Activated naive CD8-positive, alpha-beta T cell (primary cell): ENCODE measurements around the gene EML6.

Source experiments
- H3K27ac Mint-ChIP-seq: one replicate; pipeline ENCODE4 v1.8.0; 2021; ENCODE audit warnings: mixed read lengths
- H3K27me3 Mint-ChIP-seq: one replicate; pipeline ENCODE4 v1.8.0; 2021; ENCODE audit warnings: mixed read lengths
- H3K36me3 Mint-ChIP-seq: one replicate; pipeline ENCODE4 v1.8.0; 2021; ENCODE audit warnings: mixed read lengths
- H3K4me1 Mint-ChIP-seq: one replicate; pipeline ENCODE4 v1.8.0; 2021; ENCODE audit warnings: low read depth, mixed read lengths
- H3K4me3 Mint-ChIP-seq: one replicate; pipeline ENCODE4 v1.8.0; 2021; ENCODE audit warnings: mild to moderate bottlenecking, mixed read lengths
- H3K9me3 Mint-ChIP-seq: one replicate; pipeline ENCODE4 v1.8.0; 2021; ENCODE audit warnings: low read depth, mixed read lengths

EML6 gene

GRCh38 chr2:54945391-54946219 lies 222.1 kb downstream of the EML6 start:
- Mint-ChIP-seq H3K36me3 (no peaks in the 10 kb centered on the region), H3K27me3 (peaks cover 4% of the 10 kb centered on the region), H3K9me3 (no peaks in the 10 kb centered on the region), H3K4me3 (no peak overlapping the region), H3K4me1 (no peaks in the 10 kb centered on the region), H3K27ac (no peak overlapping the region)

- Mint-ChIP-seq H3K27ac (no peak overlapping the region), H3K27me3 (peaks cover 4% of the 10 kb centered on the region), H3K4me3 (no peak overlapping the region), H3K36me3 (no peaks in the 10 kb centered on the region), H3K4me1 (no peaks in the 10 kb centered on the region), H3K9me3 (no peaks in the 10 kb centered on the region)
These were observed 222.9 kb downstream of the EML6 start for GRCh38 chr2:54946220-54946805.

DNA sequence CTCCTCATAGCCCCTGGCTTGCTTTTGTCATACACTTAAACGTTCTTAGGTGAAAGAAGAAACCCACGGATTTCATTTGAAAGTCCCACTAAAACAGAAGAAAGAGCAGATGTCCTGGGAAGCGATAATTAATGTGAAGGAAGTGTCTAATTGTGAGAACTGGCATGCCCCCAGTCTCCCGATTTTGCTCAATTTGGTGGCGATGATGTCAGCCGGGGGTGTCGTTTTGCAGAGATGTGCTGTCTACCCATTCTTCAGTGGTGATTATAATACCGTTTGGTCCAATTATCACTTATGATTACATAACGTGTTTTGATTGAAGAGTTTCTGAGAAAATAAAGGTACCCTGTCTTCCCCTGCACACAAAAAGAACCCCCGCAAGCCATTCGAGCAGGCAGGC lies 223.7 kb downstream of the EML6 start:
- no peak overlapping the region for H3K27ac Mint-ChIP-seq

GRCh38 chr2:54947646-54948045 lies 224.2 kb downstream of the EML6 start:
- Mint-ChIP-seq H3K27ac (no peak overlapping the region), H3K9me3 (no peaks in the 10 kb centered on the region), H3K4me1 (no peaks in the 10 kb centered on the region), H3K4me3 (no peak overlapping the region), H3K36me3 (no peaks in the 10 kb centered on the region), H3K27me3 (peaks cover 4% of the 10 kb centered on the region)

More for the DNA sequence above, 223.7 kb downstream of the EML6 start:
- Mint-ChIP-seq H3K4me3 (no peak overlapping the region), H3K9me3 (no peaks in the 10 kb centered on the region), H3K4me1 (no peaks in the 10 kb centered on the region), H3K36me3 (no peaks in the 10 kb centered on the region), H3K27me3 (peaks cover 4% of the 10 kb centered on the region)

DNA sequence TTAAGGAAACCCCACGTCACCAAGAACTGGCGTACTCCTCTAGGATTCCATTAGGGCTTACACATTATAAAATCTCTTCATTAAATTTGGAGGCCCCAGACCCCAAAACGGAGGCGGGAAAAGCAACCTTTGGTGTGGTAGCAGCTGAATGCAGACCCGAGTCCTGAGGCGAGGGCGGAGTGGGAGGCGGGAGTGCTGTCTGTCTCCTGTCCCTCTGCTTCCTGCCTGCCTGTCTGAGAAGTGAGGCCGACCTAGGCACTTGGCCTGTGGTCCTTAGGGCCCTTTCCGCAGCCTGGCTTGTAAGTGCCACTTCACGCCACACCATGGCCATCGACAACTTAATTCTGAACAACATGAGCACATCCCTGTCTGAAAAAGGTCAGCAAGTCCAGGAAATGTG lies 224.7 kb downstream of the EML6 start:
- H3K36me3 Mint-ChIP-seq: no peaks in the 10 kb centered on the region
- H3K4me3 Mint-ChIP-seq: no peak overlapping the region
- peaks cover 4% of the 10 kb centered on the region for H3K27me3 Mint-ChIP-seq
- no peaks in the 10 kb centered on the region for H3K9me3 Mint-ChIP-seq
- no peaks in the 10 kb centered on the region for H3K4me1 Mint-ChIP-seq
- no peak overlapping the region for H3K27ac Mint-ChIP-seq

- Mint-ChIP-seq H3K27ac (no peak overlapping the region), H3K9me3 (no peaks in the 10 kb centered on the region), H3K27me3 (peaks cover 4% of the 10 kb centered on the region), H3K4me3 (no peak overlapping the region), H3K4me1 (no peaks in the 10 kb centered on the region), H3K36me3 (no peaks in the 10 kb centered on the region)
These were observed 226.0 kb downstream of the EML6 start for GRCh38 chr2:54949431-54949830.

GRCh38 chr2:54950811-54951210 lies 227.3 kb downstream of the EML6 start:
- peaks cover 4% of the 10 kb centered on the region for H3K27me3 Mint-ChIP-seq
- no peaks in the 10 kb centered on the region for H3K9me3 Mint-ChIP-seq
- no peaks in the 10 kb centered on the region for H3K4me1 Mint-ChIP-seq
- no peak overlapping the region for H3K27ac Mint-ChIP-seq
- H3K4me3 Mint-ChIP-seq: no peak overlapping the region
- no peaks in the 10 kb centered on the region for H3K36me3 Mint-ChIP-seq

DNA sequence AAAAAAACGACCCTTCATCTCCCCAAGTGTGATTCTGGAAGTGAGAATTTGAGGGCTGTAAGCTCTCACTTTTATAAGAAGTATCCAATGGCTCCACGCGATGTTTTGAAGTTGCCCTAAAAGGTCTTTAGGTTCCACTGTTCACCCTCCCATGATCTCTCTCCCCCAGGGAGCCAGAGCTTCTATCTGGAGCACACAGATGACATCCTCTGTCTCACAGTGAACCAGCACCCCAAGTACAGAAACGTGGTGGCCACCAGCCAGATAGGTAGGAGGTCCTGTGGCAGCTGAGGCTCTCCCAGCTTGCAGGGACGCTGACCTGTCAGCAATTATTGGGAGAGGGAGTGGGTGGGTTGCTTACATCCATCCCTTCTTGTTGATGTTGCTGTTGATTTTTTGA lies 229.0 kb downstream of the EML6 start:
- Mint-ChIP-seq H3K27me3 (peaks cover under 1% of the 10 kb centered on the region), H3K4me3 (no peak overlapping the region), H3K27ac (no peak overlapping the region)

GRCh38 chr2:54952978-54953456 lies 229.6 kb downstream of the EML6 start:
- Mint-ChIP-seq H3K27me3 (no peaks in the 10 kb centered on the region), H3K36me3 (no peaks in the 10 kb centered on the region), H3K9me3 (no peaks in the 10 kb centered on the region), H3K4me1 (no peaks in the 10 kb centered on the region), H3K27ac (no peak overlapping the region), H3K4me3 (no peak overlapping the region)

More for the DNA sequence above, 229.0 kb downstream of the EML6 start:
- Mint-ChIP-seq H3K9me3 (no peaks in the 10 kb centered on the region), H3K4me1 (no peaks in the 10 kb centered on the region), H3K36me3 (no peaks in the 10 kb centered on the region)

- H3K9me3 Mint-ChIP-seq: no peaks in the 10 kb centered on the region
- no peak overlapping the region for H3K4me3 Mint-ChIP-seq
- H3K27me3 Mint-ChIP-seq: no peaks in the 10 kb centered on the region
- H3K4me1 Mint-ChIP-seq: no peaks in the 10 kb centered on the region
- H3K36me3 Mint-ChIP-seq: no peaks in the 10 kb centered on the region
- H3K27ac Mint-ChIP-seq: no peak overlapping the region
These were observed 230.7 kb downstream of the EML6 start for GRCh38 chr2:54954158-54954557.

DNA sequence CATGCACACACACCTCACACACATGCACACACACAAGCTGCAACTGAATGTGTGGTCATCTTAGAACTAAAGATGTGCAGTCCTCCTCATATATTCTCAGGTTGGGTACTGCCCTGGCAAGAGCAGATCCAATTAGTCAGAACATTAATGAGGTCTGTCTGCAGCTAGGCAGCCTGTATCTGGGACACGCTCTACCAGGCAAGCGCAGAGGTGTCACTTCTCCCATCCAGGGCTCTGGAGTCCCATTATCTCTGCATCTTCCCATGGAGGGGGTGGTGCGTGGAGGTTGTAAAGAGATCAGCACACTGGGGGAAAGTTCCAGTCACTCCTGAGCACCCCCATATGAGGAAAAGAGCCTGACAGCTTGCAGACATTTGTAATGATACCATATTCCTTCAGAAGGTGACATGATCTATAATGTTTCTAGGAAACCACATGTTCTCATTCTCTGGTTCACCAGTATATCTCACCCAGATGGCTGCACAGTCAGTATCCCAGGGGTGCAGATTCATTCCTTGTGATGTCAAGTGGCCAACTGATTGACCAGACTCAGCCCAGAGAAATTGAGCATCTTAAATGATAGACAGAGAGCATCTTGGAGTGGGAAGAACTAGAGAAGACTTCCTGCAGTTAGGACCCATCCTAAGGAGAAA lies 231.4 kb downstream of the EML6 start:
- H3K9me3 Mint-ChIP-seq: no peaks in the 10 kb centered on the region
- H3K36me3 Mint-ChIP-seq: no peaks in the 10 kb centered on the region
- H3K27me3 Mint-ChIP-seq: no peaks in the 10 kb centered on the region
- no peaks in the 10 kb centered on the region for H3K4me1 Mint-ChIP-seq
- H3K27ac Mint-ChIP-seq: no peak overlapping the region
- H3K4me3 Mint-ChIP-seq: no peak overlapping the region

GRCh38 chr2:54955358-54956110 lies 232.1 kb downstream of the EML6 start:
- no peak overlapping the region for H3K27ac Mint-ChIP-seq
- H3K4me1 Mint-ChIP-seq: no peaks in the 10 kb centered on the region
- H3K4me3 Mint-ChIP-seq: no peak overlapping the region
- no peaks in the 10 kb centered on the region for H3K36me3 Mint-ChIP-seq
- no peaks in the 10 kb centered on the region for H3K27me3 Mint-ChIP-seq
- no peaks in the 10 kb centered on the region for H3K9me3 Mint-ChIP-seq

GRCh38 chr2:54956111-54956627 lies 232.7 kb downstream of the EML6 start:
- Mint-ChIP-seq H3K27ac (no peak overlapping the region), H3K36me3 (peaks cover 2% of the 10 kb centered on the region), H3K4me1 (no peaks in the 10 kb centered on the region), H3K9me3 (no peaks in the 10 kb centered on the region), H3K27me3 (no peaks in the 10 kb centered on the region), H3K4me3 (no peak overlapping the region)

DNA sequence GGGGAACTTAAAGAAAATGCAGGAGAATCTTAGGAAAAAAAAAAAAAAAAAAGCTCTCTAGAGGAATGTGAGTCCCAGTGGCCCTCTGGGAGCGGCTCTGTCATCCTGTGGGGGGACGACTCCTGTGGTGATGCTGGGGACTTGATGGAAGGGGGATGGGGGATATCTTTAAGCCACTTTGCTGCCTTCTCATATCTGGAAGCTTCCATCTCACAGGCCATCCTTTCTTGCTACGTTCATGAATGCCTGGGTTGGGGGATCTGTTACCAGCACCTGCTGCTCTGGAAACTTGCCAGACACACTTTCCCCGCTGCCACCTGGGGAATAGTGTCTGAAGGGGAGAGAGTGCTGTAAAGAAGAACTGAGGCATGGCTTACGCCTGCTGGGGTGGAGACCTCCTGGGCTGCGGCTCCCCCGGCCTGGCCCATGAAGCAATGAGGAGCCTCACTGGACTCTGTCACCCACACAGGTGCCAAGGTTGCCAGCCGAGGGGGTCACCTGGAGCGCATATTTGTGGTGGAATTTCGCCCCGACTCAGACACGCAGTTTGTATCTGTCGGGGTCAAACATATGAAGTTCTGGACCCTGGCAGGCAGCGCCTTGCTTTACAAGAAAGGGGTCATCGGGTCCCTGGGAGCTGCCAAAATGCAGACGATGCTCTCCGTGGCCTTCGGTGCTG lies 234.0 kb downstream of the EML6 start:
- Mint-ChIP-seq H3K36me3 (peaks cover 2% of the 10 kb centered on the region), H3K27me3 (no peaks in the 10 kb centered on the region), H3K9me3 (no peaks in the 10 kb centered on the region), H3K27ac (no peak overlapping the region), H3K4me1 (no peaks in the 10 kb centered on the region), H3K4me3 (no peak overlapping the region)
